B cell (primary cell): ENCODE measurements around the gene TOM1L1. TPM values are rescaled to one million over a fixed set of nuclear protein-coding genes. Genes with fewer than 3 reads are reported as not detected.

ENCODE experiments used
- ATAC-seq: fragments of 200-7000 bp; cut with Tn5 transposase; one replicate; pipeline ENCODE4 v1.10.0; 2021; ENCODE audit warnings: low read depth, mild to moderate bottlenecking, moderate number of reproducible peaks, moderate library complexity
- CTCF ChIA-PET: fragments of 350-600 bp; sonication (Branson Sonifier 250); formaldehyde crosslinking; loops from one replicate; lab custom pipeline; 2021; ENCODE audit warnings: antibody characterized with exemption, inconsistent platforms; lab: Charles Lee
- POLR2A ChIA-PET: fragments of 350-600 bp; sonication (Branson Sonifier 250); formaldehyde crosslinking; loops from one replicate; lab custom pipeline; 2021; ENCODE audit warnings: antibody characterized with exemption; lab: Charles Lee
- DNase-seq: peaks from one replicate; pipeline ENCODE4 v3.0.0; 2013
- H2AFZ ChIP-seq: 2 replicates; pipeline ENCODE4 v1.6.1; 2012; ENCODE audit warnings: mild to moderate bottlenecking, low read depth, low read length; ENCODE audit not compliant: insufficient read depth, poor library complexity, severe bottlenecking
- H3K27ac ChIP-seq, 2 donors: 1 replicate in 1 of 2; 2 replicates in 1 of 2; pipeline ENCODE4 v1.5.1; 2012 to 2013; ENCODE audit warnings: low read length in 2 of 2, mild to moderate bottlenecking in 2 of 2, moderate library complexity in 1 of 2
- H3K27me3 ChIP-seq, 4 experiments: fragments of 200-600 bp in 1 of 4; sonication (generic) in 1 of 4; replicated peaks in 1 of 4; 1 replicate in 2 of 4; 2 replicates in 2 of 4; pipeline versions ENCODE4 v1.6.1 to v1.7.0; 2013 to 2016; ENCODE audit warnings: low read length in 3 of 4, mild to moderate bottlenecking in 2 of 4, mixed read lengths in 1 of 4, moderate library complexity in 1 of 4; ENCODE audit not compliant: insufficient read depth in 4 of 4, control insufficient read depth in 3 of 4; ENCODE audit errors: control extremely low read depth in 1 of 4
- H3K36me3 ChIP-seq, 2 experiments: replicated peaks in 1 of 2; 1 replicate in 1 of 2; 2 replicates in 1 of 2; pipeline versions ENCODE4 v1.6.1 to v1.7.1; 2013; ENCODE audit warnings: low read length in 1 of 2; ENCODE audit not compliant: insufficient read depth in 2 of 2, control insufficient read depth in 1 of 2; ENCODE audit errors: control extremely low read depth in 1 of 2, extremely low read depth in 1 of 2
- H3K4me1 ChIP-seq, 2 donors: fragments of 200-600 bp in 1 of 2; sonication (generic) in 1 of 2; 1 replicate in 1 of 2; 2 replicates in 1 of 2; pipeline versions ENCODE4 v1.5.1 to v1.6.1; 2013 to 2017; ENCODE audit warnings: low read length in 2 of 2; ENCODE audit not compliant: control insufficient read depth in 2 of 2, insufficient read depth in 2 of 2
- H3K4me2 ChIP-seq: replicated peaks from 2 replicates; pipeline ENCODE3; 2012; ENCODE audit warnings: mild to moderate bottlenecking, low read depth, low read length; ENCODE audit not compliant: poor library complexity, severe bottlenecking
- H3K4me3 ChIP-seq, 5 experiments: fragments of 200-600 bp in 1 of 5; sonication (generic) in 1 of 5; 1 replicate in 3 of 5; 2 replicates in 2 of 5; pipeline versions ENCODE4 v1.5.1 to v1.7.0; 2011 to 2016; ENCODE audit warnings: low read length in 4 of 5, mild to moderate bottlenecking in 4 of 5, low read depth in 2 of 5, control low read depth in 1 of 5, moderate library complexity in 1 of 5; ENCODE audit not compliant: insufficient read depth in 1 of 5; ENCODE audit errors: control extremely low read depth in 1 of 5, extremely low read depth in 1 of 5
- H3K79me2 ChIP-seq: fragments of 200-600 bp; sonication (generic); one replicate; pipeline ENCODE4 v1.6.0; 2016; ENCODE audit warnings: low read length; ENCODE audit not compliant: control insufficient read depth, insufficient read depth
- H3K9ac ChIP-seq: fragments of 200-600 bp; sonication (generic); 2 replicates; pipeline ENCODE4 v1.6.1; 2017; ENCODE audit warnings: mild to moderate bottlenecking, low read length, moderate library complexity
- H3K9me3 ChIP-seq, 3 donors: one replicate each; pipeline versions ENCODE4 v1.6.1 to v1.7.1; 2013; ENCODE audit warnings: low read length in 2 of 3; ENCODE audit not compliant: control insufficient read depth in 2 of 3, insufficient read depth in 1 of 3; ENCODE audit errors: control extremely low read depth in 1 of 3
- H4K20me1 ChIP-seq: 2 replicates; pipeline ENCODE4 v1.6.0; 2012; ENCODE audit warnings: mild to moderate bottlenecking, low read length; ENCODE audit not compliant: insufficient read depth, control insufficient read depth, poor library complexity, severe bottlenecking
- H3K27ac Mint-ChIP-seq: one replicate; pipeline ENCODE4 v1.8.0; 2021; ENCODE audit warnings: mixed read lengths
- H3K27me3 Mint-ChIP-seq: one replicate; pipeline ENCODE4 v1.8.0; 2021; ENCODE audit warnings: mixed read lengths
- H3K4me1 Mint-ChIP-seq: one replicate; pipeline ENCODE4 v1.8.0; 2021; ENCODE audit warnings: mixed read lengths
- H3K4me3 Mint-ChIP-seq: one replicate; pipeline ENCODE4 v1.8.0; 2021; ENCODE audit warnings: mixed read lengths
- H3K9me3 Mint-ChIP-seq: one replicate; pipeline ENCODE4 v1.8.0; 2022; ENCODE audit warnings: mixed read lengths; ENCODE audit not compliant: insufficient read depth
- CTCF ChIP-seq: fragments of 200-600 bp; IDR thresholded peaks from one replicate; pipeline ENCODE4 v1.8.0; 2022; ENCODE audit warnings: antibody characterized with exemption, mild to moderate bottlenecking
- EZH2 ChIP-seq: IDR thresholded peaks from 2 replicates; pipeline ENCODE4 v1.6.1; 2012; ENCODE audit warnings: borderline replicate concordance, low read depth, mild to moderate bottlenecking, moderate library complexity, low read length; ENCODE audit not compliant: insufficient read depth, poor library complexity, severe bottlenecking
- WGBS: methylation state at CpG from one replicate; pipeline ENCODE4 v1.1.5; 2013; ENCODE audit warnings: missing lambda C conversion rate; ENCODE audit not compliant: insufficient coverage; 5-methylcytosine and 5-hydroxymethylcytosine counted together
- intact Hi-C: fragments of 100-400 bp; cut with micrococcal nuclease; formaldehyde crosslinking; loops from one replicate; pipeline ENCODE4 v1.10.0; 2022
- polyA plus RNA-seq: library from polyadenylated mRNA; depleted of rRNA; stranded (reverse); fragments of >200 nt; gene quantifications from 2 replicates; pipeline ENCODE4 v1.2.3, GENCODE V29; 2012
- total RNA-seq, 2 donors: library from RNA; stranded (reverse); fragments of 120-200 nt in 1 of 2; gene quantifications; 1 replicate in 1 of 2; 2 replicates in 1 of 2; pipeline versions ENCODE4 v1.2.3 to v1.2.4, GENCODE V29; 2013 to 2022

Gene TOM1L1
- total and polyA plus RNA-seq, 2 donors (not counting 1 experiment from before 2014, with no cell fraction given) = not detected

DNA sequence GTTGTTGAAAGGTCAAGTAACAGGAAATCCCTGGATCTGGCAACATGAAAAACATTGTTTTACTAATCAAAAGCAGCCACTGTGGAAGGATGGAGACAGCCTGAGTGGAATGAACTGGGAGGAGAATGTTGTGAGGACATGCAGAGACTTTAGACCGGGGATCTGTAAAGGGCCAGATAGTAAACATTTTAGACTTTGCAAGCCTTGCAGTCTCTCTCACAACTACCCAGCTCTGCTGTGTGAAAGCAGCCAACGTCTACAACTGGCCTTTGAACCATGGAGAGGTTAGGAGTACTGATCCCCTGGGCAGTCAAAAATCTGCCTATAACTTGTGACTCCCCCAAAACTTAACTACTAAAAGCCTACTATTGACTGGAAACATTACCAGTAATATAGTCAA is 41.5 kb upstream of the TOM1L1 start:
- intact Hi-C loops = no loop called here
- Histone ChIP-seq H3K4me2 (no peak overlapping the region), H3K27me3 (no peaks in the 10 kb centered on the region), H3K4me3 (no peak overlapping the region), H2AFZ (no peak overlapping the region), H4K20me1 (no peaks in the 10 kb centered on the region), H3K9me3 (no peaks in the 10 kb centered on the region), H3K4me1 (no peaks in the 10 kb centered on the region), H3K79me2 (no peaks in the 10 kb centered on the region), H3K36me3 (no peaks in the 10 kb centered on the region), H3K9ac (no peak overlapping the region), H3K27ac (no peak overlapping the region)
- DNase-seq = no peak
- Mint-ChIP-seq H3K27me3 (no peaks in the 10 kb centered on the region), H3K9me3 (no peaks in the 10 kb centered on the region), H3K27ac (no peak overlapping the region), H3K4me3 (no peak overlapping the region), H3K4me1 (no peaks in the 10 kb centered on the region)
- POLR2A ChIA-PET = no interaction called here
- CTCF ChIA-PET = no interaction called here
- WGBS = no CpG with 5 or more reads among the region's 2 CpGs
- no peak for ATAC-seq
- no peak for TF ChIP-seq EZH2
- no peak for TF ChIP-seq CTCF

GRCh38 chr17:54860617-54861470 is 39.8 kb upstream of the TOM1L1 start:
- ChIA-PET POLR2A (no interaction called here), CTCF (no interaction called here)
- ATAC-seq = no peak
- no peaks in the 10 kb centered on the region for H3K9me3 ChIP-seq
- no peaks in the 10 kb centered on the region for H3K4me1 ChIP-seq
- H3K4me3 Mint-ChIP-seq = no peak overlapping the region
- no peak overlapping the region for H3K27ac ChIP-seq
- no peaks in the 10 kb centered on the region for H3K9me3 Mint-ChIP-seq
- no peaks in the 10 kb centered on the region for H3K27me3 Mint-ChIP-seq
- H2AFZ ChIP-seq = no peak overlapping the region
- H3K4me2 ChIP-seq = no peak overlapping the region
- no peaks in the 10 kb centered on the region for H4K20me1 ChIP-seq
- no peaks in the 10 kb centered on the region for H3K27me3 ChIP-seq
- WGBS = 88% methylated on average over 6 of the region's 9 CpGs
- no peaks in the 10 kb centered on the region for H3K4me1 Mint-ChIP-seq
- DNase-seq = no peak
- no peak overlapping the region for H3K27ac Mint-ChIP-seq
- no peaks in the 10 kb centered on the region for H3K79me2 ChIP-seq
- no peak overlapping the region for H3K9ac ChIP-seq
- intact Hi-C loops = no loop called here
- TF ChIP-seq EZH2 = no peak
- no peak overlapping the region for H3K4me3 ChIP-seq
- H3K36me3 ChIP-seq = no peaks in the 10 kb centered on the region
